ENCODE results near the gene EIF3I.

DNA sequence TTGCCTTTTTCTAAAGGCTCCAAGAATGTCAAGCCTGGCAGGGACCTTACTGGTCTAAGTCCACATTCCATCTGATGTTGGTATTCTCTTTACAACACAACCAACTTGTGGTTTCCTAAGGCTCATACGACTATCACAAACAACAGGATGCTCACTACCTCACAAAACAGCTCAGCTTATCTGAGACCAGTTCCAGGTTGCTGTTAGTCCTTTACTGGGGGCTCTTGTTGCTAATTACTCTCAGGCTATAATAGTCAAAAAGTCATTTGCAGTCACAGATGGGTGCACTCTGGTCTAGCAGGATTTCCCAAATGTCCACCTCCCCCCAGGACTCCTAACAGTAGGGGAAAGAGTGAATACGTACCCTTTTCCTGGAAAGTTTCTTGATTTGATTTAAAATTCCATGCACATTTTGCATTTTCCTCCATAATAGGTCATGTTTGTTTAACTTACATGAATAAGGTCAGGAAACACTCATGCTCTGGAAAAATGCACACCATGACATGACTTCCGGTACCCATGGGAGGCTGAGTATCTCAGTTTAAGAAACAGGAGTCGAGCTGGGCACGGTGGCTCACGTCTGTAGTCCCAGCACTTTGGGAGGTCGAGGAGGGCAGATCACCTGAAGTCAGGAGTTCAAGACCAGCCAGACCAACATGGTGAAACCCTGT is 44.8 kb downstream of the EIF3I start:
- TF ChIP-seq, protein P1, sequence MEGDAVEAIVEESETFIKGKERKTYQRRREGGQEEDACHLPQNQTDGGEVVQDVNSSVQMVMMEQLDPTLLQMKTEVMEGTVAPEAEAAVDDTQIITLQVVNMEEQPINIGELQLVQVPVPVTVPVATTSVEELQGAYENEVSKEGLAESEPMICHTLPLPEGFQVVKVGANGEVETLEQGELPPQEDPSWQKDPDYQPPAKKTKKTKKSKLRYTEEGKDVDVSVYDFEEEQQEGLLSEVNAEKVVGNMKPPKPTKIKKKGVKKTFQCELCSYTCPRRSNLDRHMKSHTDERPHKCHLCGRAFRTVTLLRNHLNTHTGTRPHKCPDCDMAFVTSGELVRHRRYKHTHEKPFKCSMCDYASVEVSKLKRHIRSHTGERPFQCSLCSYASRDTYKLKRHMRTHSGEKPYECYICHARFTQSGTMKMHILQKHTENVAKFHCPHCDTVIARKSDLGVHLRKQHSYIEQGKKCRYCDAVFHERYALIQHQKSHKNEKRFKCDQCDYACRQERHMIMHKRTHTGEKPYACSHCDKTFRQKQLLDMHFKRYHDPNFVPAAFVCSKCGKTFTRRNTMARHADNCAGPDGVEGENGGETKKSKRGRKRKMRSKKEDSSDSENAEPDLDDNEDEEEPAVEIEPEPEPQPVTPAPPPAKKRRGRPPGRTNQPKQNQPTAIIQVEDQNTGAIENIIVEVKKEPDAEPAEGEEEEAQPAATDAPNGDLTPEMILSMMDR (IDR thresholded peaks at IDR 0.05) = no peak
- TF ChIP-seq ELF1 (IDR thresholded peaks at IDR 0.05) (no peak), TCF12 (IDR thresholded peaks at IDR 0.05) (no peak), EZH2phosphoT487 (IDR thresholded peaks at IDR 0.05; ENCODE audit: borderline replicate concordance, low read depth) (no peak), RFX5 (IDR thresholded peaks at IDR 0.05; ENCODE audit: low read length) (no peak), RAD21 (IDR thresholded peaks at IDR 0.05; ENCODE audit: low read length) (no peak), POLR2AphosphoS5 (IDR thresholded peaks at IDR 0.05; ENCODE audit: low read depth, low read length) (no peak), TAF1 (IDR thresholded peaks at IDR 0.05; ENCODE audit: borderline replicate concordance, low read depth, low read length) (no peak), YY1 (IDR thresholded peaks at IDR 0.05; ENCODE audit: low read depth) (no peak)
- TF ChIP-seq, protein P2, sequence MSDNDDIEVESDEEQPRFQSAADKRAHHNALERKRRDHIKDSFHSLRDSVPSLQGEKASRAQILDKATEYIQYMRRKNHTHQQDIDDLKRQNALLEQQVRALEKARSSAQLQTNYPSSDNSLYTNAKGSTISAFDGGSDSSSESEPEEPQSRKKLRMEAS (IDR thresholded peaks at IDR 0.05; ENCODE audit: low read depth) = no peak

All from SK-N-SH (cell line).